Brain microvascular endothelial cell (primary cell): ENCODE results near the gene PIMREG.
A peak's percentile ranks its signal among the peaks of the same experiment; 100 is the strongest.

Source experiments
- DNase-seq: peaks from one replicate; pipeline ENCODE4 v3.0.0-alpha.2; 2020
- H3K27ac ChIP-seq: fragments of 250-450 bp; sonication (Bioruptor Pico); 2 replicates; pipeline ENCODE4 v1.5.1; 2020; ENCODE audit warnings: mild to moderate bottlenecking, moderate library complexity
- H3K27me3 ChIP-seq: fragments of 250-450 bp; sonication (Bioruptor Pico); replicated peaks from 2 replicates; pipeline ENCODE4 v1.5.1; 2020; ENCODE audit warnings: mild to moderate bottlenecking
- H3K36me3 ChIP-seq: fragments of 250-450 bp; sonication (Bioruptor Pico); replicated peaks from 2 replicates; pipeline ENCODE4 v1.5.1; 2020; ENCODE audit warnings: mild to moderate bottlenecking
- H3K4me3 ChIP-seq: 2 replicates; pipeline ENCODE4 v1.5.1; 2011; ENCODE audit warnings: low read depth, mild to moderate bottlenecking, control low read depth, low read length, moderate library complexity
- in situ Hi-C: cut with HindIII; loops from 2 replicates; pipeline ENCODE4 v1.10.0; 2017; ENCODE audit warnings: low sequenced_read_pairs, low pct_ligation_motif_present
- TF ChIP-seq, protein P1 (sequence below): IDR thresholded peaks from 2 replicates; pipeline ENCODE4 v1.5.1; 2011; ENCODE audit warnings: low read depth, mild to moderate bottlenecking, moderate library complexity, low read length, control low read depth, inconsistent platforms; ENCODE audit errors: missing control alignments

PIMREG gene, protein sequence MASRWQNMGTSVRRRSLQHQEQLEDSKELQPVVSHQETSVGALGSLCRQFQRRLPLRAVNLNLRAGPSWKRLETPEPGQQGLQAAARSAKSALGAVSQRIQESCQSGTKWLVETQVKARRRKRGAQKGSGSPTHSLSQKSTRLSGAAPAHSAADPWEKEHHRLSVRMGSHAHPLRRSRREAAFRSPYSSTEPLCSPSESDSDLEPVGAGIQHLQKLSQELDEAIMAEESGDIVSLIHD

DNA sequence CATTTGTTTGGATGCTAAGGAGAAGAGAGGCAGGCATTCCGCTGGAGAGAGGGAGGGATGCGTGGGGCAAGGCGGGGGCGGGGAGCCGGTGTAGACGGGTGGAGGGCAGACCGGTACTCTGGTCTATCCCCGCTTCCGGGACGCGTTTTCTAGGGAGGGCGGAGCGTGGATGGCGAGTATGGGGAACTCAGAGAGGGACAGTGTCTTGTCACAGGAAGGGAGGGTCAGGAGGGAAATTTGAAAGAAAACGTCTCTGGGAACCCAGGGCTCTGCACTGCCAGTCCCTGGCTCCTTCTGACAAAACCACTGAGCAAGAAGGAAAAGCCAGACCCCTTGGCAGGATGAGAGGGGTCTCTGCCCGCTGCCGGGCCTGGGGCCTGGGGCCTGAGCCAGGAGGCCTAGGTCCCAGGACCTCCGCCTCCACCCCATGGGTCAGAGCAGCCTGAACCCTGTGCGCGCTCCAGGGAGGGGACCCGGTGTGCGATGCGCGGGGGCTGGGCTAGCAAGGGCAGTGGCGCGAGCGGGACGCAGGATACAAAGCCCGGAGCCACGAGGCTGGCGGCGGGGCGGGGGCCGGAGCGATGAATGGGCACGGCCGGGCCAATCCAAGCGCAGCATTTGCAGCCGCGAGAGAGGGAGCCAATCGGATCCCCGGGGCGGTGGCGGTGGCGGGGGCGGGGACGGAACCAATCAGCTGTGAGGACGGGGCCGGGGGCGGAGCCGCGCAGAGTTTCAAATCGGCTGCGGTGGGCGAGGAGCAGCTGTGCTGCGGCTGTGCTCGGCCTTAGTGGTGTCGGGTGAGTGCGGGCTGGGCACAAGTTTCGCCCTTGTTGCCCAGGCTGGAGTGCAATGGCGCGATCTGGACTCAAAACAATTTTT lies at the start of gene PIMREG:
Gene PIMREG, plus strand, starts transcription at position 764 of the 879 bp plus-strand sequence. CDS start 656 bp downstream, outside the sequence.
- H3K27ac ChIP-seq = peak within 1 kb of the TSS; percentile 50
- in situ Hi-C loops = no loop called here
- peak within 1 kb of the TSS; percentile 73 for H3K4me3 ChIP-seq
- H3K36me3 ChIP-seq = no peaks in the 10 kb centered on the region
- peak; percentile 94 for DNase-seq
- TF ChIP-seq, protein P1, sequence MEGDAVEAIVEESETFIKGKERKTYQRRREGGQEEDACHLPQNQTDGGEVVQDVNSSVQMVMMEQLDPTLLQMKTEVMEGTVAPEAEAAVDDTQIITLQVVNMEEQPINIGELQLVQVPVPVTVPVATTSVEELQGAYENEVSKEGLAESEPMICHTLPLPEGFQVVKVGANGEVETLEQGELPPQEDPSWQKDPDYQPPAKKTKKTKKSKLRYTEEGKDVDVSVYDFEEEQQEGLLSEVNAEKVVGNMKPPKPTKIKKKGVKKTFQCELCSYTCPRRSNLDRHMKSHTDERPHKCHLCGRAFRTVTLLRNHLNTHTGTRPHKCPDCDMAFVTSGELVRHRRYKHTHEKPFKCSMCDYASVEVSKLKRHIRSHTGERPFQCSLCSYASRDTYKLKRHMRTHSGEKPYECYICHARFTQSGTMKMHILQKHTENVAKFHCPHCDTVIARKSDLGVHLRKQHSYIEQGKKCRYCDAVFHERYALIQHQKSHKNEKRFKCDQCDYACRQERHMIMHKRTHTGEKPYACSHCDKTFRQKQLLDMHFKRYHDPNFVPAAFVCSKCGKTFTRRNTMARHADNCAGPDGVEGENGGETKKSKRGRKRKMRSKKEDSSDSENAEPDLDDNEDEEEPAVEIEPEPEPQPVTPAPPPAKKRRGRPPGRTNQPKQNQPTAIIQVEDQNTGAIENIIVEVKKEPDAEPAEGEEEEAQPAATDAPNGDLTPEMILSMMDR = no peak
- no peaks in the 10 kb centered on the region for H3K27me3 ChIP-seq

DNA sequence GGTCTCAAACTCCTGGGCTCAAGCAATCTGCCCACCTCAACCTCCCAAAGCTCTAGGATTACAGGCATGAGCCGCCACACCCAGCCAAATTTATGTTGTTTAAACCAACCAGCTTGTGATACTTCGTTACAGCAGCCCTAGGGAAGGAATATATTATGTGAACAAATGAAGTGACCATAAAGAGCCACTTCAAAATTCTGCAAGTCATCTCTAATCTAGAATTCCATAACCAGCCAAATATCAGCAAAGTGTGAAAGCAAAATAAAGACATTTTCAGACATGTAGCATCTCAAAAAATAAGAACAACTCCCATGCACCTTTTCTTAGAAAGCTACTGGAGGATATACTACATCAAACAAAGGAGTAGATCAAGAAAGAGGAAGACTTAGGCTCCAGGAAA lies 45.3 kb upstream of the PIMREG start:
- Histone ChIP-seq H3K27ac (no peak overlapping the region), H3K27me3 (no peaks in the 10 kb centered on the region), H3K4me3 (no peak overlapping the region), H3K36me3 (no peaks in the 10 kb centered on the region)
- in situ Hi-C loops = no loop called here
- TF ChIP-seq, protein P1 = no peak
- DNase-seq = no peak

DNA sequence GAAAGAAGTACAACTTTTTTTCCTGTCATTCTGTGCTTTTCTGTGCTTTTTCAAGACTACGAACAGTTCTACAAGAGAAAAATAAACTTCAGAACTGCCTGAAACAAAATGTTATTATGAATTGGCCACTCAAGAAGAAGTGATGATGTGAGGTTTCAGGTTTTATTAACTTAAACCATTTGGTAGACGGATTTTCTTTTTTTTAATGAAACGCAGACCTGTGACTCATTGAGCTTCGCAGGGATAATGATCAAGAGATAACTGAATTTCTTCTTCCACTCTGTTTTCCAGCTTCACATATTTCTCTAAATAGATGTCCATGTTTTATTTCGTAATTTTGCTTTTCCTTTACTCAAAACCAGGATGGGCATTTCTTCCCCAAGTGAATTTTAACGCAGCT lies 42.0 kb upstream of the PIMREG start:
- no peak overlapping the region for H3K4me3 ChIP-seq
- in situ Hi-C loops = loop anchor here (25.0 kb wide), 1 partner anchor 815 kb away; the partner anchor contains the start of gene NLRP1
- no peaks in the 10 kb centered on the region for H3K36me3 ChIP-seq
- no peak for DNase-seq
- H3K27me3 ChIP-seq = no peaks in the 10 kb centered on the region
- H3K27ac ChIP-seq = no peak overlapping the region
- TF ChIP-seq, protein P1 = no peak

DNA sequence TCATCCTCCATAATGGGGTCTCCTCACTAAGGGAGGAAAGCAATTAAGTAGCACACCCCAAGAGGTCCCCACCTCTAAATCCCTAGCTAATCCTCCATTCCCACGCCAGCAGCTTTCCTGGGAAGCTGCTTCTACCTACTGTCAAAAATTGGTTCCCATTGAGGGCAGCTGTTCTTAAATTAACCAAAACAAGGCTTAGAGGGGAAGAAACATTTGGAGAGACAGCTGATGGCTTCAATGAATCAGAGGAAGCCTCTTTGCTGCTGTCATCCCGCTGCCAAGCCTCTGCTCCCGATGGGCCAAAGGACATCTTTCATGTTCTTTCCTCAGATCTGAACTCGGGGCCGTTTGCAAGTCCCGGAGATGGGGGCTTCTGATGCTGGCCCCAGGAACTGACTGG lies 36.0 kb upstream of the PIMREG start:
- H3K36me3 ChIP-seq = no peaks in the 10 kb centered on the region
- TF ChIP-seq, protein P1 = no peak
- in situ Hi-C loops = loop anchor here (25.0 kb wide), 1 partner anchor 821 kb away; the partner anchor contains the start of gene NLRP1
- no peak overlapping the region for H3K27ac ChIP-seq
- H3K27me3 ChIP-seq = no peaks in the 10 kb centered on the region
- DNase-seq = no peak
- no peak overlapping the region for H3K4me3 ChIP-seq

DNA sequence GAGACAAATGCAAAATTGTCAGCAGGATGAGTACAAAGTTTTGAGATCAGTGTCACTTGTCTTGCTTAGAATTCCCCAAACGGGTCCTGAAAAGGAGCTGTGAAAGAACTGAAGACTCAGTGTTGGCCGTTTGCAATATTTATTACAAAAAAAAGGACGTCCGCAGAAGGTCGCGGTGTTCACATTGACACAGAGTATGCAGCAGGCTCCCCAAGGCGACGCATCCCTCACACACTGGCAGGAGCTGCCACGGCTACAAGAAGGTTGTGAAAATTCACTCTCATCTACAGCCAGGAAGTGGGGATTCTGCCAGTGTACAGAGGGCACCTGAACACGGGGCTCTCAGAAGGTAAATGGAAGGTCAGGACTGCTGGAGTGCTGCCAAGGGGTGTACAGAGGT lies 35.5 kb upstream of the PIMREG start:
- TF ChIP-seq, protein P1 = no peak
- H3K4me3 ChIP-seq = no peak overlapping the region
- no peak for DNase-seq
- no peaks in the 10 kb centered on the region for H3K36me3 ChIP-seq
- in situ Hi-C loops = loop anchor here (25.0 kb wide), 1 partner anchor 821 kb away; the partner anchor contains the start of gene NLRP1
- no peaks in the 10 kb centered on the region for H3K27me3 ChIP-seq
- no peak overlapping the region for H3K27ac ChIP-seq
